NB4 (cell line): ENCODE measurements around the gene CSMD2.
A peak's percentile ranks its signal among the peaks of the same experiment; 100 is the strongest.

Experiments used
- DNase-seq: peaks from one replicate; pipeline ENCODE4 v3.0.0; 2010; ENCODE audit warnings: low read depth
- H3K4me3 ChIP-seq: one replicate; pipeline ENCODE4 v1.5.1; 2011; ENCODE audit warnings: mild to moderate bottlenecking, low read depth, low read length, moderate library complexity
- MYC ChIP-seq: IDR thresholded peaks from 2 replicates; pipeline ENCODE4 v1.6.1; 2011; ENCODE audit warnings: low read depth, low read length
- POLR2A ChIP-seq: IDR thresholded peaks from 2 replicates; pipeline ENCODE4 v1.6.1; 2011; ENCODE audit warnings: mild to moderate bottlenecking; ENCODE audit not compliant: insufficient read length; ENCODE audit errors: extremely low read depth
- TF ChIP-seq, protein P1 (sequence below): IDR thresholded peaks from 2 replicates; pipeline ENCODE4 v1.6.1; 2011; ENCODE audit warnings: low read depth, low read length
- TF ChIP-seq, protein P2 (sequence below): IDR thresholded peaks from one replicate; pipeline ENCODE4 v1.5.1; 2012; ENCODE audit warnings: low read depth, low read length

Gene CSMD2

DNA sequence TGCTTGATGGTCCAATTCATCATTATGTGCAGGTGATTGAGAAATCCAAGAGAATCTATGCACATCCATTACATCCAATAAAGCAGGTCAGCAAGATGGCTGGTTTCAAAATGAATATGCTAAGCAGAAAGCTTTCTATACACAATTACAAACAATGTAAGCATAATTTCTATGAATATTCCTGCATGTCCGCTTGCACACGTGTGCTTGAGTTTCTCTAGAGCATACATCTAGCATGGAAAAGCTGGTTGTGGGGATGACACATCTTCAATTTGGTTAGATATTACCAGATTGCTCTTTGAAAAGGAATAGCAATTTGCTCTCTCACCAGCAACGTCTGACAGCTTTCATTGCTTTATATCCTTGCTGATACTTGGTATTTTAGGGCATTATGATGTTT, 461.6 kb downstream of the CSMD2 start:
- no peak for DNase-seq
- no peak for TF ChIP-seq MYC
- TF ChIP-seq, protein P1, sequence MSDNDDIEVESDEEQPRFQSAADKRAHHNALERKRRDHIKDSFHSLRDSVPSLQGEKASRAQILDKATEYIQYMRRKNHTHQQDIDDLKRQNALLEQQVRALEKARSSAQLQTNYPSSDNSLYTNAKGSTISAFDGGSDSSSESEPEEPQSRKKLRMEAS: no peak
- H3K4me3 ChIP-seq: no peak overlapping the region

DNA sequence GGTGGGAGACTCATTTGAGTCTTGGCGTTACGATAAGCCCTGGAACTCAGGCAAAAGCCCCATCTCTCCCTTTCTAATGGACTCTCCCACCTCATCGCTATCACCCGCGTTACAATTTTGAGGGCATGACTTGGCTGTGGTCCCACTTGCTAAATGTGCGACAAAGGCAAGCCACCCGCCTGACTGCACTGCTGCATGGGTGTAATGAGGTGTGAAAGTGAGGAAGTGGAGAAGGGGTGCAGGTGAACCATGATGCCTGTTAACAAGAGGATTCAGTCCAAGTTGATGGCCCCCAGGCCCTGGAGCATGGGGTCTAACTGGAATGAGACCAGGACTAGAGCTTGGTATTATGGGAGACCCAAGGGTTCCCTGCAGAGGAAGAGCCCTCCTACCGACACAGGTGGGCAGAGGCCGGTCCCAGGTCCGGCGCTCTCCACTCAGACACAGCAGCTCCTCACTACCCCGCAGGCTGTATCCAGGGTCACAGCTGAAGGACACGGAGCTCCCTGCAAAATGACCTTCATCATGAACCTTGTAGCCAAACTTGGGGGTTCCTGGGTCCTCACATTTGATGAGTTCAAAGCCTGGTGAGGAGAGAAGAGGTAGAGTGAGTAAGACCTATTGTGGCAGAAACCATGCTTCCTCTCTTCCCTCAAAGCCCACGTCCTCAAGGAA, 466.5 kb downstream of the CSMD2 start:
- TF ChIP-seq POLR2A: no peak
- TF ChIP-seq, protein P1: no peak
- TF ChIP-seq, protein P2, sequence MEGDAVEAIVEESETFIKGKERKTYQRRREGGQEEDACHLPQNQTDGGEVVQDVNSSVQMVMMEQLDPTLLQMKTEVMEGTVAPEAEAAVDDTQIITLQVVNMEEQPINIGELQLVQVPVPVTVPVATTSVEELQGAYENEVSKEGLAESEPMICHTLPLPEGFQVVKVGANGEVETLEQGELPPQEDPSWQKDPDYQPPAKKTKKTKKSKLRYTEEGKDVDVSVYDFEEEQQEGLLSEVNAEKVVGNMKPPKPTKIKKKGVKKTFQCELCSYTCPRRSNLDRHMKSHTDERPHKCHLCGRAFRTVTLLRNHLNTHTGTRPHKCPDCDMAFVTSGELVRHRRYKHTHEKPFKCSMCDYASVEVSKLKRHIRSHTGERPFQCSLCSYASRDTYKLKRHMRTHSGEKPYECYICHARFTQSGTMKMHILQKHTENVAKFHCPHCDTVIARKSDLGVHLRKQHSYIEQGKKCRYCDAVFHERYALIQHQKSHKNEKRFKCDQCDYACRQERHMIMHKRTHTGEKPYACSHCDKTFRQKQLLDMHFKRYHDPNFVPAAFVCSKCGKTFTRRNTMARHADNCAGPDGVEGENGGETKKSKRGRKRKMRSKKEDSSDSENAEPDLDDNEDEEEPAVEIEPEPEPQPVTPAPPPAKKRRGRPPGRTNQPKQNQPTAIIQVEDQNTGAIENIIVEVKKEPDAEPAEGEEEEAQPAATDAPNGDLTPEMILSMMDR: no peak
- DNase-seq: no peak

DNA sequence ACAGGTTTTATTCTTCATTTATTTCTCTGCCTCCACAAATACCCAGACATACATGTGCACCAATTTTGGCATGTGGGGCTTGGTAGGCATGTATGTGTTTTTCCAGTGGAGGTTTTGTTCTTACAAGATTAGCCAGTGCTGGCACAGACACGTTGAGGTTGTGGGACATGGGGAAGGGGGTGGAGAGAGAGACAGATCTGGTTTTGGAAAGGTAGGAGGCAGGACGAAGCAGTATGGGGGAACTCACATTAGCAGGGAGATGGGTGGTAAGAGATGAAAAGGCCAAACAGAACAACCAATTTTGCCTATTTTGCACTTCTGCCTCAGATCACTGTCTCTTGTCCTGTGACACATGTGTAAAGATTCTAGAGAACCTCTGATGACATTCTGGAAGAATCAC, 467.2 kb downstream of the CSMD2 start:
- no peak for DNase-seq
- TF ChIP-seq POLR2A: no peak
- H3K4me3 ChIP-seq: no peak overlapping the region

More for the DNA sequence above, 466.5 kb downstream of the CSMD2 start:
- H3K4me3 ChIP-seq: no peak overlapping the region

DNA sequence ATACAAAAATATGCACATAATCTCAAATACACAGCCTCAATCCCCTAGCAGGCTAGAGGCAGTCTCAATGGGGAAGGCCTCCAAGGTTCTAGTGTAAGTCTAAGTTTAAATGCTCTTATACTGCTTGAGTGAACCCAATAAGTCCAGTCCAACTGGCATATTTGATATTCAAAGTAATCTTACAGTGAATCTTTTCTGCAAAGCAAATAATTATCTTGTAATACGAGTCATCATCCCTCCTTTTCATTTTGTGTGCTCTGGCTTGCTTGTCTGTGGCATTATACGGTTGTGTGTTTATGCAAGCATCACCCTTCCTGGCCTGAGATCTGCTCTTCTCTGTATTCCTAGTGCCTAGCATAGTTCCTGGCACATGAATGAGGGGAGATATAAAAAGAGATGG, 468.1 kb downstream of the CSMD2 start:
- no peak for DNase-seq
- H3K4me3 ChIP-seq: no peak overlapping the region
- TF ChIP-seq POLR2A: no peak
- no peak for TF ChIP-seq MYC
- TF ChIP-seq, protein P1: no peak
- TF ChIP-seq, protein P2: no peak

DNA sequence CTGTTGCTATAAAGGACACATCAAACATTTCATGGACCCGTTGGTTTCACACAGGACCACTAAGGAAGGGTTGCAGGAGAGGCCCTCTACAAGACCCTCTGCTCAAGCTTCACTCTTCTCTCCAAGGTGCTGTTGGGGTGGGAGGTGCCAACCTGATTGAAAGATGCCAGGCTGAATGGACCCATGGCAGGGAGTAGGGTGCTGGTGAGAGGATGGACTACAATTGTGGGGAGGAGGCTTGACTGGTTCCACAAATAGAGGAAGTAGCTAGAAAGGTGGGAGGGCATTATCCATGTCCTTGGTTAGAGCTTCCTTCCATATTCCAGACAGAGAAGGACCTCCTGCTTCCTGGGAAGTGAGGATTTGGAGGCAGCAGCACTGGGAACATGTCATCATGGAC, 468.7 kb downstream of the CSMD2 start:
- DNase-seq: no peak
- TF ChIP-seq, protein P2: no peak
- TF ChIP-seq, protein P1: no peak
- no peak for TF ChIP-seq POLR2A
- TF ChIP-seq MYC: no peak
- no peak overlapping the region for H3K4me3 ChIP-seq

DNA sequence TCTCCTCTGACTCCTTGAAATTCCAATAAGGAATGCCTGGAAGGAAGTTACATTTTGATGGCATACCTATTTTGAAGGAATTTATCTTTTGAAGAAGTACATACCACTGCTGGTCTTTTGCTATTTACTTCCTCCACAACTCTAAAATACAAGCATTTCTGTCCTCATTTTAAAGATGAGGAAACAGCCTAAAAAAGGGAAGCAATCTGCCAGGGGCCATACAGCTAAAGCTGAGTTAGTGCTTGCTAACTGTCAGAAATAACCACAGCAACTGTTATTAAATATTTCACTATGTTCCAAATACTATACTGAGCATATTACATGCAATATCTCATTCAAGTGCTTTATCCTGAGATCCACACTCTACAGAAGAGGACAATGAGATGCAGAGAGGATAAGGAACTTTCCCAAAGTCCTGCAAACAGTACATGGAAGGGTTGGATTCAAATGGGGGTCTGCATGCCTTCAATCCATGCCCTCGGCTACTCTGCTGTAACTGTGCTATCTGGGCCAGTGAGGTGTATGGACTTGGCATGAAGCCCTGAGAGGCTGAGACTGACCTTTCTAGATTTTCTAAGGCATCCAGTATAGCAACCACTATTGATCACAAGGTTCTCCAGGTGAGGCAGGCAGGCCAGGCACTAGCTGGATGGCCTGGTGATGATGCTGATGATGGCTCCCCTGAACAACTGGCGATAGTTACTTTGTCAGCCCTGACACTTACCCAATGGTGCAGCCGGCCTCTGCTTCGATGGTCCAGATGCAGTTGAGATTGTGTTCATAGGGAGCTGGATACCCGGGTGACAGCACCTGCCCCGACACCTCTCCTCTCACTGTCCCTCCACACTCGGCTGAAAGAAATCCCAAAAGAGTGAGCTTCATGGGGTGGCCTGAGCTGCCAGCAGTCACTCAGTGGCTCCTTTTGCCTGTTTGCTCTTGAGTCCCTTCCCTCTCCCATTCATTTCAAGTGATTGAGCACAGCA, 472.5 kb downstream of the CSMD2 start:
- H3K4me3 ChIP-seq: no peak overlapping the region
- DNase-seq: peak; percentile 47
- TF ChIP-seq MYC (no peak), POLR2A (no peak)
- TF ChIP-seq, protein P2: no peak
- TF ChIP-seq, protein P1: no peak
